Measurements from ENCODE around the gene SPRR3. TPM values are rescaled to one million over a fixed set of nuclear protein-coding genes. Genes with fewer than 3 reads are reported as not detected.

SPRR3 gene
- not detected for total RNA-seq (ENCODE audit: unreplicated experiment)
- long read RNA-seq, result 0 reads

- no peak for TF ChIP-seq CTCF (IDR thresholded peaks at IDR 0.05; ENCODE audit: unreplicated experiment)
- Mint-ChIP-seq H3K4me1 (ENCODE audit: unreplicated experiment) (peaks cover 24% of the 10 kb centered on the region), H3K4me3 (ENCODE audit: unreplicated experiment) (no peak within 1 kb of the TSS), H3K27ac (ENCODE audit: unreplicated experiment) (no peak within 1 kb of the TSS), H3K36me3 (ENCODE audit: low read depth, unreplicated experiment) (no peaks in the 10 kb centered on the region), H3K27me3 (ENCODE audit: unreplicated experiment) (peaks cover 2% of the 10 kb centered on the region), H3K9me3 (ENCODE audit: unreplicated experiment) (no peaks in the 10 kb centered on the region)
- DNase-seq (ENCODE audit: low spot score), result no peak
Observed at GRCh38 chr1:153001382-153001781, at the start of gene SPRR3. SPRR3 (plus strand) TSS chr1:153001749; CDS start chr1:153003021, 1,272 bp downstream.

GRCh38 chr1:152953761-152954160 lies 47.8 kb upstream of the SPRR3 start:
- Mint-ChIP-seq H3K4me1 (ENCODE audit: unreplicated experiment) (no peaks in the 10 kb centered on the region), H3K4me3 (ENCODE audit: unreplicated experiment) (no peak overlapping the region), H3K27ac (ENCODE audit: unreplicated experiment) (no peak overlapping the region), H3K27me3 (ENCODE audit: unreplicated experiment) (peaks cover 1% of the 10 kb centered on the region), H3K9me3 (ENCODE audit: unreplicated experiment) (no peaks in the 10 kb centered on the region), H3K36me3 (ENCODE audit: low read depth, unreplicated experiment) (no peaks in the 10 kb centered on the region)
- no peak for DNase-seq (ENCODE audit: low spot score)
- no peak for TF ChIP-seq CTCF (IDR thresholded peaks at IDR 0.05; ENCODE audit: unreplicated experiment)

GRCh38 chr1:152954436-152954835 lies 47.1 kb upstream of the SPRR3 start:
- TF ChIP-seq CTCF (IDR thresholded peaks at IDR 0.05; ENCODE audit: unreplicated experiment), result no peak
- no peaks in the 10 kb centered on the region for H3K4me1 Mint-ChIP-seq (ENCODE audit: unreplicated experiment)
- no peaks in the 10 kb centered on the region for H3K9me3 Mint-ChIP-seq (ENCODE audit: unreplicated experiment)
- H3K27me3 Mint-ChIP-seq (ENCODE audit: unreplicated experiment), result no peaks in the 10 kb centered on the region
- no peaks in the 10 kb centered on the region for H3K36me3 Mint-ChIP-seq (ENCODE audit: low read depth, unreplicated experiment)
- H3K27ac Mint-ChIP-seq (ENCODE audit: unreplicated experiment), result no peak overlapping the region
- H3K4me3 Mint-ChIP-seq (ENCODE audit: unreplicated experiment), result no peak overlapping the region
- no peak for DNase-seq (ENCODE audit: low spot score)

GRCh38 chr1:152957561-152957960 lies 44.0 kb upstream of the SPRR3 start:
- no peak for TF ChIP-seq CTCF (IDR thresholded peaks at IDR 0.05; ENCODE audit: unreplicated experiment)
- Mint-ChIP-seq H3K27ac (ENCODE audit: unreplicated experiment) (no peak overlapping the region), H3K4me3 (ENCODE audit: unreplicated experiment) (no peak overlapping the region), H3K36me3 (ENCODE audit: low read depth, unreplicated experiment) (no peaks in the 10 kb centered on the region), H3K4me1 (ENCODE audit: unreplicated experiment) (no peaks in the 10 kb centered on the region), H3K9me3 (ENCODE audit: unreplicated experiment) (no peaks in the 10 kb centered on the region), H3K27me3 (ENCODE audit: unreplicated experiment) (no peaks in the 10 kb centered on the region)
- DNase-seq (ENCODE audit: low spot score), result no peak

- peaks cover under 1% of the 10 kb centered on the region for H3K27me3 Mint-ChIP-seq (ENCODE audit: unreplicated experiment)
- no peak for DNase-seq (ENCODE audit: low spot score)
- H3K36me3 Mint-ChIP-seq (ENCODE audit: low read depth, unreplicated experiment), result no peaks in the 10 kb centered on the region
- H3K4me3 Mint-ChIP-seq (ENCODE audit: unreplicated experiment), result no peak overlapping the region
- no peak for TF ChIP-seq CTCF (IDR thresholded peaks at IDR 0.05; ENCODE audit: unreplicated experiment)
- no peak overlapping the region for H3K27ac Mint-ChIP-seq (ENCODE audit: unreplicated experiment)
- H3K9me3 Mint-ChIP-seq (ENCODE audit: unreplicated experiment), result no peaks in the 10 kb centered on the region
- H3K4me1 Mint-ChIP-seq (ENCODE audit: unreplicated experiment), result no peaks in the 10 kb centered on the region
Observed at GRCh38 chr1:152959273-152959672, 42.3 kb upstream of the SPRR3 start.
